ENCODE data around the gene SLC38A2.

Gene SLC38A2

GRCh38 chr12:46372544-46373300 is at the start of gene SLC38A2:
Gene SLC38A2 (minus strand): TSS chr12:46372773. CDS start chr12:46371293, 1,480 bp downstream.
- Histone ChIP-seq H3K9me3 (ENCODE audit: control insufficient read depth in 2 of 2, low read length in 2 of 2) (no peaks in the 10 kb centered on the region), H3K27me3 (ENCODE audit: control insufficient read depth in 1 of 2, insufficient read depth in 2 of 2, low read length in 2 of 2) (no peaks in the 10 kb centered on the region), H3K4me3 (ENCODE audit: low read length in 2 of 2) (peak within 1 kb of the TSS; percentile 94 to 99), H3K36me3 (ENCODE audit: control insufficient read depth in 2 of 2, insufficient read depth in 2 of 2, low read length in 2 of 2) (peaks cover 12 to 27% of the 10 kb centered on the region in 2 donors), H3K27ac (ENCODE audit: low read length) (peak within 1 kb of the TSS; percentile 97), H3K4me1 (ENCODE audit: control insufficient read depth, insufficient read depth, low read length) (peaks cover 28% of the 10 kb centered on the region), H3K9ac (ENCODE audit: low read length in 2 of 2) (peak within 1 kb of the TSS; percentile 92 to 95)

GRCh38 chr12:46419675-46420074 is 47.1 kb upstream of the SLC38A2 start:
- H3K9ac ChIP-seq (ENCODE audit: low read length in 2 of 2), result no peak overlapping the region

GRCh38 chr12:46415552-46415951 is 43.0 kb upstream of the SLC38A2 start:
- Histone ChIP-seq H3K36me3 (ENCODE audit: control insufficient read depth in 2 of 2, insufficient read depth in 2 of 2, low read length in 2 of 2) (no peaks in the 10 kb centered on the region), H3K27me3 (ENCODE audit: control insufficient read depth in 1 of 2, insufficient read depth in 2 of 2, low read length in 2 of 2) (no peaks in the 10 kb centered on the region), H3K4me1 (ENCODE audit: control insufficient read depth, insufficient read depth, low read length) (no peaks in the 10 kb centered on the region), H3K9me3 (ENCODE audit: control insufficient read depth in 2 of 2, low read length in 2 of 2) (no peaks in the 10 kb centered on the region), H3K9ac (ENCODE audit: low read length in 2 of 2) (no peak overlapping the region), H3K27ac (ENCODE audit: low read length) (no peak overlapping the region), H3K4me3 (ENCODE audit: low read length in 2 of 2) (no peak overlapping the region)

More at GRCh38 chr12:46419675-46420074, 47.1 kb upstream of the SLC38A2 start:
- H3K27ac ChIP-seq (ENCODE audit: low read length), result no peak overlapping the region
- no peaks in the 10 kb centered on the region for H3K9me3 ChIP-seq (ENCODE audit: control insufficient read depth in 2 of 2, low read length in 2 of 2)
- H3K4me3 ChIP-seq (ENCODE audit: low read length in 2 of 2), result no peak overlapping the region
- no peaks in the 10 kb centered on the region for H3K27me3 ChIP-seq (ENCODE audit: control insufficient read depth in 1 of 2, insufficient read depth in 2 of 2, low read length in 2 of 2)
- no peaks in the 10 kb centered on the region for H3K36me3 ChIP-seq (ENCODE audit: control insufficient read depth in 2 of 2, insufficient read depth in 2 of 2, low read length in 2 of 2)
- H3K4me1 ChIP-seq (ENCODE audit: control insufficient read depth, insufficient read depth, low read length), result no peaks in the 10 kb centered on the region

DNA sequence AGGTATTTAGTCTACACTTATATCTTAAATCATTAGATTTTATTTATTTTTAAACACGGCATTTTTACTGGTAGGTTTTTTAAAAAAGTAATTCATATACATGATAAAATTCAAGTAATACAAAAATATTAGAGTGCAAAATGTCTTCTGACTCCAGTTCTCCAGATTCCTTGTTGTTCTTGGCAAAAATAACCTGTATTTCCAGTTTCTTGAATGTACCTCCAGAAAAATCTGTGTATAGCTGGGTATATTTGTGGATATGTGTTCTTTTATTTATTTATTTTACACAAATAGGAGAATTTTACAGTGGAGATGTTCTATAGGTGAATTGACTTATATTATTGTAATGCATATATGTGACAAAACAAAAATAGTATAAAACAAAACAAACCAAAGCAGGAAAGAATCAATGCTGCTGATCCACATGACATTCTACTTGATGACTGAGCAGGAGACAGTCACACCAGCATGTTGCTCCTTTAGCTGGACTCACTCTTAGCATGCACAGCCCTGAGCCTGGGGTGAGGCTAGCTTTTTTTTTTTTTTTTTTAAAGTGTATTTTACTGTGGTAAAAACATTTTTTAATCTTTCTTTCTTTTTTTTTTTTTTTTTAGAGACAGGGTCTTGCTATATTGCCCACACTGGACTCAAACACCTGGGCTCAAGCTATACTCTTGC is 42.2 kb upstream of the SLC38A2 start:
- Histone ChIP-seq H3K27ac (ENCODE audit: low read length) (no peak overlapping the region), H3K9ac (ENCODE audit: low read length in 2 of 2) (no peak overlapping the region), H3K4me1 (ENCODE audit: control insufficient read depth, insufficient read depth, low read length) (no peaks in the 10 kb centered on the region), H3K36me3 (ENCODE audit: control insufficient read depth in 2 of 2, insufficient read depth in 2 of 2, low read length in 2 of 2) (no peaks in the 10 kb centered on the region), H3K9me3 (ENCODE audit: control insufficient read depth in 2 of 2, low read length in 2 of 2) (no peaks in the 10 kb centered on the region), H3K27me3 (ENCODE audit: control insufficient read depth in 1 of 2, insufficient read depth in 2 of 2, low read length in 2 of 2) (no peaks in the 10 kb centered on the region), H3K4me3 (ENCODE audit: low read length in 2 of 2) (no peak overlapping the region)

- Histone ChIP-seq H3K36me3 (ENCODE audit: control insufficient read depth in 2 of 2, insufficient read depth in 2 of 2, low read length in 2 of 2) (no peaks in the 10 kb centered on the region), H3K4me1 (ENCODE audit: control insufficient read depth, insufficient read depth, low read length) (no peaks in the 10 kb centered on the region), H3K4me3 (ENCODE audit: low read length in 2 of 2) (no peak overlapping the region), H3K27ac (ENCODE audit: low read length) (no peak overlapping the region), H3K9me3 (ENCODE audit: control insufficient read depth in 2 of 2, low read length in 2 of 2) (no peaks in the 10 kb centered on the region), H3K27me3 (ENCODE audit: control insufficient read depth in 1 of 2, insufficient read depth in 2 of 2, low read length in 2 of 2) (no peaks in the 10 kb centered on the region), H3K9ac (ENCODE audit: low read length in 2 of 2) (no peak overlapping the region)
Observed at GRCh38 chr12:46413368-46413767, 40.8 kb upstream of the SLC38A2 start.

GRCh38 chr12:46412857-46413256 is 40.3 kb upstream of the SLC38A2 start:
- Histone ChIP-seq H3K4me3 (ENCODE audit: low read length in 2 of 2) (no peak overlapping the region), H3K27me3 (ENCODE audit: control insufficient read depth in 1 of 2, insufficient read depth in 2 of 2, low read length in 2 of 2) (no peaks in the 10 kb centered on the region), H3K9me3 (ENCODE audit: control insufficient read depth in 2 of 2, low read length in 2 of 2) (no peaks in the 10 kb centered on the region), H3K27ac (ENCODE audit: low read length) (no peak overlapping the region), H3K9ac (ENCODE audit: low read length in 2 of 2) (no peak overlapping the region), H3K36me3 (ENCODE audit: control insufficient read depth in 2 of 2, insufficient read depth in 2 of 2, low read length in 2 of 2) (no peaks in the 10 kb centered on the region), H3K4me1 (ENCODE audit: control insufficient read depth, insufficient read depth, low read length) (no peaks in the 10 kb centered on the region)

- H3K27ac ChIP-seq (ENCODE audit: low read length), result no peak overlapping the region
Observed at GRCh38 chr12:46410495-46410894, 37.9 kb upstream of the SLC38A2 start.

GRCh38 chr12:46409974-46410373 is 37.4 kb upstream of the SLC38A2 start:
- Histone ChIP-seq H3K9me3 (ENCODE audit: control insufficient read depth in 2 of 2, low read length in 2 of 2) (no peaks in the 10 kb centered on the region), H3K36me3 (ENCODE audit: control insufficient read depth in 2 of 2, insufficient read depth in 2 of 2, low read length in 2 of 2) (no peaks in the 10 kb centered on the region), H3K27me3 (ENCODE audit: control insufficient read depth in 1 of 2, insufficient read depth in 2 of 2, low read length in 2 of 2) (no peaks in the 10 kb centered on the region), H3K4me3 (ENCODE audit: low read length in 2 of 2) (no peak overlapping the region), H3K9ac (ENCODE audit: low read length in 2 of 2) (no peak overlapping the region), H3K4me1 (ENCODE audit: control insufficient read depth, insufficient read depth, low read length) (no peaks in the 10 kb centered on the region), H3K27ac (ENCODE audit: low read length) (no peak overlapping the region)

More at GRCh38 chr12:46410495-46410894, 37.9 kb upstream of the SLC38A2 start:
- Histone ChIP-seq H3K9ac (ENCODE audit: low read length in 2 of 2) (no peak overlapping the region), H3K27me3 (ENCODE audit: control insufficient read depth in 1 of 2, insufficient read depth in 2 of 2, low read length in 2 of 2) (no peaks in the 10 kb centered on the region), H3K9me3 (ENCODE audit: control insufficient read depth in 2 of 2, low read length in 2 of 2) (no peaks in the 10 kb centered on the region), H3K4me3 (ENCODE audit: low read length in 2 of 2) (no peak overlapping the region), H3K36me3 (ENCODE audit: control insufficient read depth in 2 of 2, insufficient read depth in 2 of 2, low read length in 2 of 2) (no peaks in the 10 kb centered on the region), H3K4me1 (ENCODE audit: control insufficient read depth, insufficient read depth, low read length) (no peaks in the 10 kb centered on the region)

GRCh38 chr12:46409342-46409741 is 36.8 kb upstream of the SLC38A2 start:
- H3K9ac ChIP-seq (ENCODE audit: low read length in 2 of 2), result no peak overlapping the region
- H3K4me1 ChIP-seq (ENCODE audit: control insufficient read depth, insufficient read depth, low read length), result no peaks in the 10 kb centered on the region

DNA sequence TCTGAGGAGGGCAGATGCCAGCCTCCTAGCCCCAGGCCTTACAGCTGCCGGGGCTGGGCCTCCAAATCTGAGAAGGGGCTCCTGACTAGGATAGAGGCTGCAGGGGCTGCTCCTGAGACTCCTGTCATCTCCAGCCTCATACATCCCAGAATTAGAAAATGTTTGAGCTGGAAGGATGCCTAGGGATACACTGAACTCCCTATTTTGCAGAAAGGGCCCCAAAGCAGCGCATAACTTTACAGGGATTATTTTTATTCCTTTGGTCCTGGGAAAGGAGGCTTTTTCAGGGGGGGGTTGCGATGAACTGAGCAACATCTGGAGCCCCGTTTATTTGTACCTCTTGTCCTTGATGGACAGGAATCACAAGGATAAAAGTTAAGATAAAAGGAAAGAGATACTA is 35.9 kb upstream of the SLC38A2 start:
- no peak overlapping the region for H3K4me3 ChIP-seq (ENCODE audit: low read length in 2 of 2)
- H3K9ac ChIP-seq (ENCODE audit: low read length in 2 of 2), result no peak overlapping the region
- H3K27me3 ChIP-seq (ENCODE audit: control insufficient read depth in 1 of 2, insufficient read depth in 2 of 2, low read length in 2 of 2), result no peaks in the 10 kb centered on the region
- H3K4me1 ChIP-seq (ENCODE audit: control insufficient read depth, insufficient read depth, low read length), result peaks cover 4% of the 10 kb centered on the region
- H3K27ac ChIP-seq (ENCODE audit: low read length), result no peak overlapping the region
- no peaks in the 10 kb centered on the region for H3K9me3 ChIP-seq (ENCODE audit: control insufficient read depth in 2 of 2, low read length in 2 of 2)
- no peaks in the 10 kb centered on the region for H3K36me3 ChIP-seq (ENCODE audit: control insufficient read depth in 2 of 2, insufficient read depth in 2 of 2, low read length in 2 of 2)

More at GRCh38 chr12:46409342-46409741, 36.8 kb upstream of the SLC38A2 start:
- Histone ChIP-seq H3K36me3 (ENCODE audit: control insufficient read depth in 2 of 2, insufficient read depth in 2 of 2, low read length in 2 of 2) (no peaks in the 10 kb centered on the region), H3K27me3 (ENCODE audit: control insufficient read depth in 1 of 2, insufficient read depth in 2 of 2, low read length in 2 of 2) (no peaks in the 10 kb centered on the region), H3K4me3 (ENCODE audit: low read length in 2 of 2) (no peak overlapping the region), H3K9me3 (ENCODE audit: control insufficient read depth in 2 of 2, low read length in 2 of 2) (no peaks in the 10 kb centered on the region), H3K27ac (ENCODE audit: low read length) (no peak overlapping the region)

DNA sequence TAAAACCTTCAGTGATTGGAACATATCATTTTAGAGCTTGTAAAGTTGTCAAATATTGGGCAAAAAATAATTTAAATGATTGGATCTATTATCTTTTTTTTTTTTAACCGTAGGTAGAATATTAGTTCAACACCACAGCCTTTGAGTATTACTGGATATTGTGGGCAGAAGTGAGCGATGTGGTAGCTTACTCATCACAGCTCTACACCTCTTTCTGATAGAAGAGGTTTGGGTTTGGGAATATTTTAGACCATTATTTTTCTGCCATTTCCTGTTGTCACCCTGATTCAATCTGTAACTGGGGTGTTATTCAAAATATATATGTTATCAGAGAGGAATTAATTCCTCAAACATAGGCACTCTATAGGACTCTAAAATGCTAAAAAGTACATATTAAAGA is 34.8 kb upstream of the SLC38A2 start:
- Histone ChIP-seq H3K4me1 (ENCODE audit: control insufficient read depth, insufficient read depth, low read length) (peaks cover 10% of the 10 kb centered on the region), H3K9me3 (ENCODE audit: control insufficient read depth in 2 of 2, low read length in 2 of 2) (no peaks in the 10 kb centered on the region), H3K27me3 (ENCODE audit: control insufficient read depth in 1 of 2, insufficient read depth in 2 of 2, low read length in 2 of 2) (no peaks in the 10 kb centered on the region), H3K4me3 (ENCODE audit: low read length in 2 of 2) (no peak overlapping the region), H3K27ac (ENCODE audit: low read length) (no peak overlapping the region), H3K36me3 (ENCODE audit: control insufficient read depth in 2 of 2, insufficient read depth in 2 of 2, low read length in 2 of 2) (no peaks in the 10 kb centered on the region), H3K9ac (ENCODE audit: low read length in 2 of 2) (no peak overlapping the region)
